Activated CD4-positive, alpha-beta T cell treated with anti-CD3 and anti-CD28 coated beads, Interleukin-2, amount 50 U/mL, for 24 hours (primary cell): ENCODE data around the gene TBC1D1.
"Not testable (repeated sequence)": the region's sequence is repeated elsewhere in the genome, so short reads cannot be mapped to it uniquely, and the experiment has no call there.

Experiments used
- DNase-seq, 2 donors: peaks; one replicate each; pipeline ENCODE4 v3.0.0-alpha.2; 2020; ENCODE audit warnings: low read depth in 1 of 2, low spot score in 1 of 2

TBC1D1 gene

DNA sequence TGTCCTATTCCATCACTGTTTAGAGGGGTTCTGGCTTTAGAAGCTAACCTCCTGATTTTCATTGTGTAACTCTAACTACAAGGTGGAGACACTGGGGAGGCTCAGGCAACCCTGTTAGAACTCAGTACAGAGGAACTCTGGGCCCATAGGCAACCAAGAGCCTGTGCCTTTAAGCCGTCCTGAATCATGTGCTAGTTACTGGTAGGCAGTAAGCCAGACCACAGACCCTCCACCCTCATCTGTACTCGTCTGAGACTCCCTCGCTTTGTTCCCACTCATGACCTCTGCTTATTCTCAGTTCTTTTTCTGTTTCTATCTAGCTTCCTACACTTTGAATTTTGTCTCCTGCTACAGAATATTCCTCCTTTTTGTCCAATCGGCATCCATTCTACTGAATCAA is 31.4 kb downstream of the TBC1D1 start:
- DNase-seq: no peak

- DNase-seq: not testable (repeated sequence)
These were observed 32.2 kb downstream of the TBC1D1 start for GRCh38 chr4:37923089-37923488.

- DNase-seq: no peak
These were observed 34.1 kb downstream of the TBC1D1 start for GRCh38 chr4:37924946-37925345.

GRCh38 chr4:37927434-37927833 is 36.5 kb downstream of the TBC1D1 start:
- DNase-seq: no peak

DNA sequence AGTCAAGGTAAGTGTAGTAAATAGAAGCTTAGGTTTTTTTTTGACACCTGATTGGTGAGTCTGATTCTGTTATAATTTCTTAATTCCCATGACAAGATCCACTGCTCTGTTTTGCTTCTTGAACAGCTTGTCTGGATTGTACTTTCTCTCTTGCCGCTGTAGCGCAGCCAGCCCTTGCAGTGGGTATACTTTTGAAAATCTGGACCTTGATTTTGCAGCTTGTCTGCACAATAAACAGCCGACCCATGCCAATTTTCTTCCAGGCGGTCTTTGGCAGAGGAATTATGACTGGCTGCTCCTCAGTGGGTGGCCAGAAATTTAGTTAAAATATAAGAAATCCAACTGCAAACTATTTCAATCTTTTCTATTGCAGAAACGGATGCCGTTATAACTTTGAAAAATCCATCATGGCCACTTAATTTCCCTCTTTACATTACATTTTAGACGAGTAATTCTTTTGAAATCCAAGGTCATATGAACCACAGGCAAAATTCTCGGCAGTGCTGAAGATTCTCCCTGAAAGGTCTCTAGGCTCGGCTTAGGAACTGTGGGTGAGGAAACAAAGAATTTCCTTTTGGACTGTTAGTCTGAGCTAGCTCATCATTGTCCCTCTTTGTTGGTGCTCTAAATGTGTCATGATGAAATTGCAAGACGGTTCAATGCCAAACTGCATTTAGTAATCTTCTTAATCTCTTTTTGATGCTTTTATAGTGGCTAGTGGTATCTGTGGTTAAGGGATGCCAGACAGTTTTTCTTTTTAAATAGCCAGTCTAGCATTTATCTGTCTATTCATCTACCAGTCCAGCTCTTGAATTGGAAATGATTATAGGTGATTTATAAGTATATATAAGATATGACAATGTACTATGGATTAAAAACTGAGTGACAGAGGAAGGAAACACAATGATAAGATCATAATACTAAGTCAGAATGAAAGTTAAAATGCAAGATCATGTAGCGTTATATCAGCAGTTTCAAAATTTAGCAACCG is 37.8 kb downstream of the TBC1D1 start:
- no peak for DNase-seq

GRCh38 chr4:37934096-37934495 is 43.2 kb downstream of the TBC1D1 start:
- DNase-seq: no peak

DNA sequence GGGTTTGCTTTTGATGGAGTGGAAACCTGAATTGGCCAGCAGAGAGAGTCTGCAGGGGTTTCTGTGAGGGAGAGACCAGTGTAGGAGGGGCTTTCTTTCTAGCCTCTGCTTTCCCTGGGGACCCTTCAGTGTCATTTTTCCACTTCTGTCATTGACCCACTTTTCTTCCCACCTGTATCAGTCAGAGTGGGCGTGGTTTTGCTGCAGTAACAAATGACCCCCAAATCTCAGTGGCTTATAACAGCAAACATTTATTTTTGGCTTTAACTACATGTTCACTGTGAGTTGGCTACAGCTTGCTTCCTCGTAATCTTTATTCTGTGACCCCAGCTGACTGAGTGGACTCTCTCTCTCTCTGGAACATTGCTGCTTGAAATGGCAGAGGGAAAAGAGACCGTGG is 43.7 kb downstream of the TBC1D1 start:
- DNase-seq: no peak

- DNase-seq: no peak
These were observed 44.1 kb downstream of the TBC1D1 start for GRCh38 chr4:37935026-37935425.

DNA sequence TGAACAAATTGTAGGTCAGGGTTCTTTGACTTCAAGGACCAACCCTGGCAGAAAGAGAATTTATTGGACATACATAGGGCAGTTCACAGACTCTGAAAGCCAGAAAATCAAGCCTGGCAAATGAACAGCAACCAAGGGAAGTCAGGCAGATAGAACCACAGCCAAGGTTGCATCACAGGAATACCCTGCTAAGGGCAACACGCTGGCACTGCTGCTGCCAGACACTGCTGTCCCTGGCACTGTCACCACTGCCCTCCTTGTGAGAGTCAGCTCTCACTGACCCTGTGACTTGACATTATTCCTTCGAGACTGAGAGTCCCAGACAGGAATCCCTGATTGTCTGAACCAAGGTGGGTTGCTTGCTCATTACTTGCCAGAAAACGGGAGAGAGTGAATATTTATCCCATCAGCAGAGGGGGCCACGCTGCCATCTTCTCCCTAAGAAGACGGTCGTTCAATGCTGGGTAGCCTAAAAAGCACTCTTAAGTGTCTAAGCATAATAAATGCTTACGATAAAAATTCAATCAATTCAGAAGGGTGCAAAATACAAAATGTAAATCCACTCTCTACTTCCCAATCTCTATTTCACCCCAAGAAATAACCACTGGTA is 46.1 kb downstream of the TBC1D1 start:
- DNase-seq: no peak

DNA sequence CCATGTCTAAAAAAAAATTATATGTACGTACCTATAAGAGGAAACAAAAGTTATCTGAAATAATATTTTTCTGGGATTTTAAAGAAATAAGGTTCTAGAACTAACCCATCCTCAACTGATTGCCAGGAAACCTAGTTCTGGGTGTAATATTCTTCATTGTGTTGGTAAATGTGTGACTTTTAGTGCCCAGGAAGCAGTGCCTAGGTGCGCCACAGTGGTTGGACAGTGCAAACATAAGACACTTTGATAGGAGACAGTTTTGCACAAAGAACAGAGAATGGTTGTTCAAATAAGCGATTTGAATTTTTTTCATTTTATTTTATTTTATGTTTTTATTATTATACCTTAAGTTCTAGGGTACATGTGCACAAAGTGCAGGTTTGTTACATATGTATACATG is 47.3 kb downstream of the TBC1D1 start:
- DNase-seq: no peak

GRCh38 chr4:37946503-37947179 is 55.8 kb downstream of the TBC1D1 start:
- DNase-seq: no peak

DNA sequence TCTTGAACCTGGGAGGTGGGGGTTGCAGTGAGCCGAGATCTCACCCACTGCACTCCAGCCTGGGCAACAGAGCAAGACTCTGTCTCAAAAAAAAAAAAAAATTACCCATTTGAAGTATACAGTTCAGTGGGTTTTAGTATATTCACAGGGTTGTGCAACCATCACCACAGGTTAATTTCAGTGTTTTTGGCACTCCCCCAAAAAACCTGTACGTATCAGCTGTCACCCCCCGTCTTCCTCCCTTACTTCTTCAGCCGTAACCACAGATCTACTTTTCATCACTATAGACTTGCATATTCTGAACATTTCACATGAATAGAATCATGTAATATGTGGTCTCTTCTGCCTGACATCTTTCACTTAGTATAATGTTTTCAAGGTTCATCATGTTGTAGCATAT is 57.7 kb downstream of the TBC1D1 start:
- DNase-seq: no peak

DNA sequence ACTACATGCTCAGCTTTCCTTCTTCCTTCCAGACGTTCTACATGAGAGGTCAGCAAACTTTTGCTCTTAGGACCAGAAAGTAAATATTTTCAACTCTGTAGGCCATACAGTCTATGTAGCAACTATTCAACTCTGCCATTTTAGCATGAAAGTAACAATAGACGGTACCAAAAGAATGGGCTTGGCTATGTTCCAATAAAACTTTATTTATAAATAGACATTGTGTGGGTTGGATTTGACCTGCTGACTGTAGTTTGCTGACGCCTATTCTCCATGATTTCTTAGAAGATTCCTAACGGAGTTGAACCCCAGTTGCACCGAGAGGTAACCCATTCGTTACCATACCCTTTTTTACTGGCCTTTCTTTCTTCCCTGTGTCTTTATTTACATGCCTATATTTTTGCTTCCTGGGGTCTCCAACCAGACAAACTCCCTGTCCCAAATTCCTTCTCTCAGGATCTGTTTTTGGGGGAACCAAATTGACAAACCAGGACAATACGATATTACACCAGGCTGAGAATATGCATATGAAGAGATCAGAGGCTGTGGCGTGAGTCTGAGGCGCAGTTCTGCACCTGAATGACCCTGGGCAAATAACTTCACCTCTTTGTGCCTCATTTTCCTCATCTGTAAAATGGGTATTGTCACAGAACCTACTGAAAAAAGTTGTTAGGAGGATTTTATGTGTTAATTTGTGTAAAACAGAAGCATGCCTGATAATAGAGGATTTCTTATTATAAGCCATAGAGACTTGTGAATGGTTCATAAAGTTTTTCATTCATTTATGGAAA is 58.9 kb downstream of the TBC1D1 start:
- no peak for DNase-seq

- DNase-seq: no peak
These were observed 60.8 kb downstream of the TBC1D1 start for GRCh38 chr4:37951461-37952352.

GRCh38 chr4:37953156-37953555 is 62.3 kb downstream of the TBC1D1 start:
- DNase-seq: no peak

- DNase-seq: no peak
These were observed 62.9 kb downstream of the TBC1D1 start for GRCh38 chr4:37953620-37954293.

DNA sequence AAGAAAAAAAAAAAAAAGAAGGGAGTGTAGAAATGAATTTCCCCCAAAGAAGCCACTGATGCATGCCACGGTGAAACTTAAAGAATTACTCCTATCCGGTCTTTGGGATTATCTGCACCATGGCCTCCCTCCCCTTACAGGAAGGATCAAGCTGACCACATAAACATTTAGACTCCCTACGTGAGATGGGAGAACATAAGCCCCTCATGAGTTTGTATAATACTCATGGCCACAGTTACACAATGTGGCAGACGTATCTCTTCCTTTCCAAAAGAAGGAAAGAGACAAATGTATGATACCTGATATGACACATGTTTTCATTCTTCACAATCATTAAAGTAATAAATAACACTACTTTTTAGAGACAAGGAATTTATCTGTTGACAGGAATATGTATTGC is 66.1 kb downstream of the TBC1D1 start:
- DNase-seq: no peak

DNA sequence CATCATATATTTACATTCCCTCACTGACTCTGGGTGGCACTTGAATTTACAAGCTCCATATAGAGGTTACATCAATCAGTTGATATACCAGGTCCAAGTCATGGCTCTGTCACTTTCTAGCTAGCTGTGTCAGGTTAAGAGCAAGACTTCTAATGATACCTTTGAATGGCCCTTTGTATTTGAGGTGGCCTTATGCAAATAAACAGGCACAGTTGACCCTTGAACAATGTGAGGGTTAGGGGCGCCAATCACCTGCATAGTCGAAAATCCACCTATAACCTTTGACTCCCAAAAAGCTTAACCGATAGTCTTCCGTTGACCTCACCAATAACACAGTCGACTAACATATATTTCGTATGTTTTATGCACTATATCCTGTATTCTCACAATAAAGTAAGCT is 68.0 kb downstream of the TBC1D1 start:
- DNase-seq: no peak

GRCh38 chr4:37960098-37960497 is 69.2 kb downstream of the TBC1D1 start, which contains the start of gene PTTG2:
Gene PTTG2, plus strand, starts transcription at chr4:37960398. Its CDS starts 37 bp downstream, at chr4:37960435.
- no peak for DNase-seq
